Peyer's patch (tissue), 4 donors: ENCODE measurements around the gene CNPY4.

ENCODE experiments used
- POLR2A ChIP-seq, 2 donors: fragments of 450-650 bp; IDR thresholded peaks; one replicate each; pipeline ENCODE4 v1.5.1; 2017; ENCODE audit warnings: antibody characterized with exemption in 2 of 2, mild to moderate bottlenecking in 2 of 2, moderate library complexity in 2 of 2
- TF ChIP-seq, protein P1 (sequence below), 6 experiments: fragments of 450-650 bp in 4 of 6; fragments of 200-600 bp in 2 of 6; sonication (generic) in 1 of 6; IDR thresholded peaks; one replicate each; pipeline ENCODE4 v1.5.1; 2017 to 2019; ENCODE audit warnings: antibody characterized with exemption in 6 of 6, mild to moderate bottlenecking in 3 of 6, moderate library complexity in 1 of 6

DNA sequence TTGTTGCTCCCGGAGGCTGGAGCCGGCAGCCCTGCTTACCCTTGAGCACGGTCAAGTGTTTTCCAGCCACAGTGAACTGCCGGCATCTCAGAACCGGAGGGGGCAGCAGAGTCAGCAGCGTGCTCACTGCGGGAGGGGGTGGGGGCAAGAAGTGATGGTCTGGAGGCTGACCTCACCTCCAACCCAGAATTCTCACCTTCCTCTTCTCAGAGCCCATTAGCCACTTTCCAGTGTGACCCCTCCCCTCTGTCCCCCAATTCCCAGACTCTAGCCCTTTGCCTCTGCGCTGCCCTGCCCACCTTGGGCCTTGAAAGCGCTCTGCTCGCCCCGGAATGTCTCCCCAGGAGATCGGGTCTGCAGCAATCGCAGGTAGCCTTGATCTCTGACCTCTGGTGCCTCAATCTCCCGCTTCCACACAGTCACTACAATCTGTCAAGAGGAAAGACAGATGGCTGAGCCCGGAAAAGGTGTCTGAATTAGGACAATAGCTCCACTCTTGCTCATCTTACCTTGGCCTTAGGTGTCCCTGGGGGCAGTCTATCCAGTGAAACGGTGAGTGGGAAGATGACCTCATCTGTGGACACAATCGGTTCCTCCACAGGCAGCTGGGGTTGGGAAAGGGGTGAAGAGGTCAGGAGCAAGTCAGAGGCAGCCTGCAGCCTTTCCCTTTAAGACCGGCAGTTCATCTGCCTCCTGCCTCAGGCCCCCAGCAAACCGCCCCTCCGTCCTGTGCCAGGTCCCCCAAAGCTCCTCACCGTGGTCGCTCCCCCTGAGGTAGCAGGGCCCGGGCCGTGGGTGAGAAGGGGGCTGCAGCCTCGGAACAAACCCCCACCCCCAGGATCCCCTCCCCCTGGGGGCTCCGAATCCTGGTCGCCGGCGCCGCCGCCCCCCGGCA, 38.1 kb downstream of the CNPY4 start:
- TF ChIP-seq, protein P1, sequence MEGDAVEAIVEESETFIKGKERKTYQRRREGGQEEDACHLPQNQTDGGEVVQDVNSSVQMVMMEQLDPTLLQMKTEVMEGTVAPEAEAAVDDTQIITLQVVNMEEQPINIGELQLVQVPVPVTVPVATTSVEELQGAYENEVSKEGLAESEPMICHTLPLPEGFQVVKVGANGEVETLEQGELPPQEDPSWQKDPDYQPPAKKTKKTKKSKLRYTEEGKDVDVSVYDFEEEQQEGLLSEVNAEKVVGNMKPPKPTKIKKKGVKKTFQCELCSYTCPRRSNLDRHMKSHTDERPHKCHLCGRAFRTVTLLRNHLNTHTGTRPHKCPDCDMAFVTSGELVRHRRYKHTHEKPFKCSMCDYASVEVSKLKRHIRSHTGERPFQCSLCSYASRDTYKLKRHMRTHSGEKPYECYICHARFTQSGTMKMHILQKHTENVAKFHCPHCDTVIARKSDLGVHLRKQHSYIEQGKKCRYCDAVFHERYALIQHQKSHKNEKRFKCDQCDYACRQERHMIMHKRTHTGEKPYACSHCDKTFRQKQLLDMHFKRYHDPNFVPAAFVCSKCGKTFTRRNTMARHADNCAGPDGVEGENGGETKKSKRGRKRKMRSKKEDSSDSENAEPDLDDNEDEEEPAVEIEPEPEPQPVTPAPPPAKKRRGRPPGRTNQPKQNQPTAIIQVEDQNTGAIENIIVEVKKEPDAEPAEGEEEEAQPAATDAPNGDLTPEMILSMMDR (IDR thresholded peaks at IDR 0.05) = no peak
- TF ChIP-seq POLR2A (IDR thresholded peaks at IDR 0.05) = peak in 1 of 2 donors; percentile 16
